Endodermal cell (in vitro differentiated cells): ENCODE measurements around the gene SSBP3. TPM values are rescaled to one million over a fixed set of nuclear protein-coding genes. Genes with fewer than 3 reads are reported as not detected.

Experiments
- DNase-seq: peaks from one replicate; pipeline ENCODE4 v3.0.0-alpha.2; 2017
- H3K27ac ChIP-seq: 2 replicates; pipeline ENCODE4 v1.5.1; 2013; ENCODE audit warnings: mild to moderate bottlenecking, low read depth, low read length, moderate library complexity
- H3K27me3 ChIP-seq: 2 replicates; pipeline ENCODE4 v1.6.1; 2013; ENCODE audit warnings: mild to moderate bottlenecking, low read length, moderate library complexity; ENCODE audit not compliant: insufficient read depth, control insufficient read depth, poor library complexity, severe bottlenecking
- H3K36me3 ChIP-seq: 2 replicates; pipeline ENCODE4 v1.7.0; 2013; ENCODE audit warnings: mild to moderate bottlenecking, low read length, moderate library complexity; ENCODE audit not compliant: control insufficient read depth, insufficient read depth
- H3K4me1 ChIP-seq: one replicate; pipeline ENCODE4 v1.7.0; 2013; ENCODE audit warnings: low read length; ENCODE audit not compliant: control insufficient read depth, insufficient read depth
- H3K4me3 ChIP-seq: 2 replicates; pipeline ENCODE4 v1.5.1; 2013; ENCODE audit warnings: mild to moderate bottlenecking, low read length, moderate library complexity
- H3K9ac ChIP-seq: 2 replicates; pipeline ENCODE4 v1.6.1; 2013; ENCODE audit warnings: mild to moderate bottlenecking, low read length, moderate library complexity; ENCODE audit not compliant: poor library complexity, severe bottlenecking; ENCODE audit errors: extremely low read depth
- H3K9me3 ChIP-seq: 2 replicates; pipeline ENCODE4 v1.6.1; 2013; ENCODE audit warnings: mild to moderate bottlenecking, low read length, moderate library complexity; ENCODE audit not compliant: control insufficient read depth
- H3K27ac Mint-ChIP-seq: 2 replicates; pipeline ENCODE4 v1.8.0; 2020; ENCODE audit warnings: mixed read lengths
- H3K27me3 Mint-ChIP-seq: 2 replicates; pipeline ENCODE4 v1.8.0; 2021; ENCODE audit warnings: mild to moderate bottlenecking, mixed read lengths; ENCODE audit not compliant: insufficient read depth
- H3K36me3 Mint-ChIP-seq: 2 replicates; pipeline ENCODE4 v1.8.0; 2020; ENCODE audit warnings: low read depth, mixed read lengths
- H3K4me1 Mint-ChIP-seq: 2 replicates; pipeline ENCODE4 v1.8.0; 2020; ENCODE audit warnings: mixed read lengths
- H3K4me3 Mint-ChIP-seq: 2 replicates; pipeline ENCODE4 v1.8.0; 2020; ENCODE audit warnings: mild to moderate bottlenecking, moderate library complexity, mixed read lengths
- H3K9me3 Mint-ChIP-seq: 2 replicates; pipeline ENCODE4 v1.8.0; 2020; ENCODE audit warnings: mild to moderate bottlenecking, mixed read lengths
- CTCF ChIP-seq: fragments of 200-600 bp; sonication (generic); conservative IDR thresholded peaks from 2 replicates; pipeline ENCODE4 v1.5.0; 2021; ENCODE audit warnings: antibody characterized with exemption, mild to moderate bottlenecking
- WGBS, 2 experiments: methylation state at CpG; one replicate each; pipeline versions ENCODE4 v1.1.5 to v1.1.7; 2013; ENCODE audit warnings: missing lambda C conversion rate in 2 of 2, mixed read lengths in 1 of 2; ENCODE audit not compliant: insufficient coverage in 1 of 2, insufficient read length in 1 of 2; 5-methylcytosine and 5-hydroxymethylcytosine counted together
- total RNA-seq, 2 donors: library from RNA; stranded (reverse); fragmentation: NEBNext Ultra II Directional in 1 of 2; extraction: Animal tissue kit (Norgen Biotek cat#: 25700) in 1 of 2; gene quantifications; 2 replicates in 1 of 2; 3 replicates in 1 of 2; pipeline ENCODE4 v1.2.1, GENCODE V29; 2021

Gene SSBP3
- total RNA-seq, 2 donors from 2014 or later: 342 TPM

- no peak overlapping the region for H3K4me3 Mint-ChIP-seq
- peaks cover 88% of the 10 kb centered on the region for H3K36me3 ChIP-seq
- no peaks in the 10 kb centered on the region for H3K27me3 Mint-ChIP-seq
- no peak overlapping the region for H3K27ac ChIP-seq
- no peak overlapping the region for H3K9ac ChIP-seq
- peaks cover 80% of the 10 kb centered on the region for H3K4me1 Mint-ChIP-seq
- H3K4me1 ChIP-seq: peaks cover 27% of the 10 kb centered on the region
- no peak for TF ChIP-seq CTCF
- peak overlapping the region; percentile 62 for H3K27ac Mint-ChIP-seq
- 92 to 96% methylated on average over 8 to 10 of the region's 10 CpGs for WGBS, 2 experiments
- H3K9me3 ChIP-seq: no peaks in the 10 kb centered on the region
- H3K36me3 Mint-ChIP-seq: peaks cover 42% of the 10 kb centered on the region
- H3K4me3 ChIP-seq: no peak overlapping the region
- H3K9me3 Mint-ChIP-seq: no peaks in the 10 kb centered on the region
- DNase-seq: no peak
- H3K27me3 ChIP-seq: no peaks in the 10 kb centered on the region
Measured at GRCh38 chr1:54364995-54365394, 41.2 kb downstream of the SSBP3 start.

- DNase-seq: no peak
- no peak for TF ChIP-seq CTCF
- peaks cover 77% of the 10 kb centered on the region for H3K4me1 Mint-ChIP-seq
- H3K27ac Mint-ChIP-seq: no peak overlapping the region
- no peaks in the 10 kb centered on the region for H3K27me3 ChIP-seq
- 86 to 90% methylated on average over 3 to 5 of the region's 5 CpGs for WGBS, 2 experiments
- no peak overlapping the region for H3K4me3 Mint-ChIP-seq
- no peak overlapping the region for H3K9ac ChIP-seq
- H3K27ac ChIP-seq: no peak overlapping the region
- no peaks in the 10 kb centered on the region for H3K9me3 ChIP-seq
- no peak overlapping the region for H3K4me3 ChIP-seq
- peaks cover 27% of the 10 kb centered on the region for H3K4me1 ChIP-seq
- peaks cover 88% of the 10 kb centered on the region for H3K36me3 ChIP-seq
- H3K36me3 Mint-ChIP-seq: peaks cover 40% of the 10 kb centered on the region
- H3K27me3 Mint-ChIP-seq: no peaks in the 10 kb centered on the region
- no peaks in the 10 kb centered on the region for H3K9me3 Mint-ChIP-seq
Measured at GRCh38 chr1:54364582-54364981, 41.6 kb downstream of the SSBP3 start.

GRCh38 chr1:54363925-54364324 is 42.3 kb downstream of the SSBP3 start:
- no peak overlapping the region for H3K9ac ChIP-seq
- peaks cover 74% of the 10 kb centered on the region for H3K4me1 Mint-ChIP-seq

More at GRCh38 chr1:54363925-54364324, 42.3 kb downstream of the SSBP3 start:
- Histone ChIP-seq H3K27ac (no peak overlapping the region), H3K4me1 (peaks cover 27% of the 10 kb centered on the region), H3K36me3 (peaks cover 88% of the 10 kb centered on the region), H3K4me3 (peak overlapping the region; percentile 2), H3K27me3 (no peaks in the 10 kb centered on the region), H3K9me3 (no peaks in the 10 kb centered on the region)
- Mint-ChIP-seq H3K27me3 (no peaks in the 10 kb centered on the region), H3K9me3 (no peaks in the 10 kb centered on the region), H3K4me3 (no peak overlapping the region), H3K36me3 (peaks cover 39% of the 10 kb centered on the region), H3K27ac (no peak overlapping the region)
- no peak for DNase-seq
- no peak for TF ChIP-seq CTCF
